Calu3 (cell line): ENCODE measurements around the gene OLFM4. TPM values are rescaled to one million over a fixed set of nuclear protein-coding genes. Genes with fewer than 3 reads are reported as not detected.

Experiments
- BruUV-seq: library from RNA; stranded (reverse); fragments of 400-500 nt; replicated peaks from 2 replicates; lab custom pipeline; 2021; lab: Mats Ljungman, UMichigan
- CTCF ChIA-PET: fragments of 300-600 bp; sonication (Branson Sonifier 250); formaldehyde crosslinking; loops from one replicate; lab custom pipeline; 2022; ENCODE audit warnings: antibody characterized with exemption; lab: Charles Lee
- DNase-seq: peaks from one replicate; pipeline ENCODE4 v3.0.0; 2022
- H3K27ac Mint-ChIP-seq: one replicate; pipeline ENCODE4 v1.8.0; 2022; ENCODE audit warnings: mixed read lengths; ENCODE audit not compliant: unreplicated experiment
- H3K27me3 Mint-ChIP-seq: one replicate; pipeline ENCODE4 v1.8.0; 2022; ENCODE audit warnings: mixed read lengths; ENCODE audit not compliant: unreplicated experiment
- H3K36me3 Mint-ChIP-seq: one replicate; pipeline ENCODE4 v1.8.0; 2022; ENCODE audit warnings: mild to moderate bottlenecking, moderate library complexity, mixed read lengths; ENCODE audit not compliant: insufficient read depth, unreplicated experiment
- H3K4me1 Mint-ChIP-seq: one replicate; pipeline ENCODE4 v1.8.0; 2022; ENCODE audit warnings: mild to moderate bottlenecking, low read depth, mixed read lengths; ENCODE audit not compliant: unreplicated experiment
- H3K4me3 Mint-ChIP-seq: one replicate; pipeline ENCODE4 v1.8.0; 2022; ENCODE audit warnings: mild to moderate bottlenecking, low read depth, moderate library complexity, mixed read lengths; ENCODE audit not compliant: unreplicated experiment
- H3K9me3 Mint-ChIP-seq: one replicate; pipeline ENCODE4 v1.8.0; 2022; ENCODE audit warnings: low read depth, mixed read lengths; ENCODE audit not compliant: unreplicated experiment
- CTCF ChIP-seq: fragments of 200-600 bp; IDR thresholded peaks from one replicate; pipeline ENCODE4 v1.8.0; 2022; ENCODE audit warnings: antibody characterized with exemption; ENCODE audit not compliant: unreplicated experiment
- intact Hi-C: fragments of 100-400 bp; cut with micrococcal nuclease; formaldehyde crosslinking; loops from one replicate; pipeline ENCODE4 v1.10.0; 2022; ENCODE audit not compliant: unreplicated experiment
- total RNA-seq: library from RNA; stranded (reverse); gene quantifications from 2 replicates; pipeline ENCODE4 v1.2.3, GENCODE V29; 2022

Gene OLFM4
- total RNA-seq, 1 experiment from 2014 or later, result 33.5 TPM

GRCh38 chr13:53001444-53002225, 27.0 kb upstream of the OLFM4 start:
- H3K27ac Mint-ChIP-seq, result no peak overlapping the region
- no TSS peak for BruUV-seq
- H3K4me3 Mint-ChIP-seq, result no peak overlapping the region
- no peaks in the 10 kb centered on the region for H3K27me3 Mint-ChIP-seq
- H3K4me1 Mint-ChIP-seq, result no peaks in the 10 kb centered on the region
- no peaks in the 10 kb centered on the region for H3K9me3 Mint-ChIP-seq
- TF ChIP-seq CTCF, result no peak
- no peaks in the 10 kb centered on the region for H3K36me3 Mint-ChIP-seq
- CTCF ChIA-PET, result no interaction called here
- DNase-seq, result no peak
- intact Hi-C loops, result no loop called here

- CTCF ChIA-PET, result no interaction called here
- intact Hi-C loops, result no loop called here
- Mint-ChIP-seq H3K27me3 (no peaks in the 10 kb centered on the region), H3K9me3 (no peaks in the 10 kb centered on the region), H3K27ac (no peak overlapping the region), H3K4me1 (no peaks in the 10 kb centered on the region), H3K36me3 (no peaks in the 10 kb centered on the region), H3K4me3 (no peak overlapping the region)
- no peak for TF ChIP-seq CTCF
- no peak for DNase-seq
- BruUV-seq, result no TSS peak
These were observed 24.0 kb upstream of the OLFM4 start for GRCh38 chr13:53004573-53004972.

- Mint-ChIP-seq H3K4me3 (no peak overlapping the region), H3K27ac (no peak overlapping the region), H3K27me3 (no peaks in the 10 kb centered on the region), H3K36me3 (no peaks in the 10 kb centered on the region), H3K9me3 (no peaks in the 10 kb centered on the region), H3K4me1 (peaks cover 8% of the 10 kb centered on the region)
- no peak for DNase-seq
- CTCF ChIA-PET, result no interaction called here
- TF ChIP-seq CTCF, result no peak
- BruUV-seq, result no TSS peak
- intact Hi-C loops, result no loop called here
These were observed 23.0 kb upstream of the OLFM4 start for GRCh38 chr13:53005626-53006025.

GRCh38 chr13:53007872-53008271, 20.7 kb upstream of the OLFM4 start:
- CTCF ChIA-PET, result interaction anchor here (0.7 kb wide), 1 partner anchor 229 kb away, joined by 3 read pairs; no protein-coding TSS in a partner anchor
- no peak for TF ChIP-seq CTCF

More at GRCh38 chr13:53007872-53008271, 20.7 kb upstream of the OLFM4 start:
- no TSS peak for BruUV-seq
- Mint-ChIP-seq H3K4me3 (no peak overlapping the region), H3K4me1 (peaks cover 8% of the 10 kb centered on the region), H3K27ac (no peak overlapping the region), H3K27me3 (no peaks in the 10 kb centered on the region), H3K9me3 (no peaks in the 10 kb centered on the region), H3K36me3 (no peaks in the 10 kb centered on the region)
- intact Hi-C loops, result no loop called here
- no peak for DNase-seq
